GM12892 (cell line): ENCODE measurements around the gene DCPS.

ENCODE experiments used
- POLR2A ChIP-seq: IDR thresholded peaks from 2 replicates; pipeline ENCODE4 v1.6.1; 2011; ENCODE audit warnings: low read depth, low read length, control low read depth
- POLR2AphosphoS5 ChIP-seq: IDR thresholded peaks from 2 replicates; pipeline ENCODE4 v1.6.1; 2011; ENCODE audit warnings: low read depth, low read length, control low read depth

- TF ChIP-seq POLR2A (no peak), POLR2AphosphoS5 (no peak)
These were observed 56.2 kb downstream of the DCPS start for GRCh38 chr11:126360049-126360446.
